ENCODE results near the gene CKAP2L.

The CKAP2L gene

GRCh38 chr2:112791693-112792230, 27.4 kb upstream of the CKAP2L start:
- no peak for DNase-seq (ENCODE audit: low spot score)

GRCh38 chr2:112791019-112791418, 26.6 kb upstream of the CKAP2L start:
- no peak for DNase-seq (ENCODE audit: low spot score)

DNA sequence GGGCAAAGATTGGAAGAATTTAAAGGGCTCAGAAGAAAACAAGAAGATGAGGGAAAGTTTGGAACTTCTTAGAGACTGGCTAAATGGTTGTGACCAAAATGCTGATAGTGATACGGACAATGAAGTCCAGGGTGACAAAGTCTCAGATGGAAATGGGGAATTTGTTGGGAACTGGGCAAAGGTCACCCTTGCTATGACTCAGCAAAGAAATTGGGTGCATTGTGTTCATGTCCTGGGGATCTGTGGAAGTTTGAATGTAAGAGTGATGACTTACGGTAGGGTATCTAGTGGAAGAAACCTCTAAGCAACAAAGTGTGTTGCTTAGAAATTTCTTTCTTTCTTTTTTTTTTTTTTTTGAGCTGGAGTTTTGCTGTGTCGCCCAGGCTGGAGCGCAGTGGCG, 25.9 kb upstream of the CKAP2L start:
- no peak for DNase-seq (ENCODE audit: low spot score)

DNA sequence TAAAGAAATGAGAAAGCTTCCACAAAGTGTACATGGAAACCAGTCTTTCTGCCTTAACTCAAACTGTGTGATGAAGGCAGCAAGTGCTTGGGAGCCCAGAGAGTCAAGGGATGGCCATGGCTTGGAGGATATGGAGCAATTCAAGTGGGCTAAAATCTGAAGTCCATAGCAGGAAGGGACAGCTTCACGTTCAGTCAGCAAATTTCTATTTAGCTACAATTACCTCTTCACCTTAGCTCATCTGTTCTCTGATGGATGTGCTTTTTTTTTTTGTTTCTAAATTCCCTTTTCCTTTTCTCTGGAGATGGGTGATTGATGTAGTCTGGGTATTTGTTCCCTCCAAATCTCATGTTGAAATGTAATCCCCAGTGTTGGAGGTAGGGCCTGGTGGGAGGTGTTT, 24.8 kb upstream of the CKAP2L start:
- no peak for DNase-seq (ENCODE audit: low spot score)

- DNase-seq (ENCODE audit: low spot score) = no peak
Observed at GRCh38 chr2:112788653-112789052, 24.2 kb upstream of the CKAP2L start.

GRCh38 chr2:112787729-112788393, 23.5 kb upstream of the CKAP2L start:
- no peak for DNase-seq (ENCODE audit: low spot score)

GRCh38 chr2:112787294-112787693, 22.9 kb upstream of the CKAP2L start:
- DNase-seq (ENCODE audit: low spot score) = no peak

DNA sequence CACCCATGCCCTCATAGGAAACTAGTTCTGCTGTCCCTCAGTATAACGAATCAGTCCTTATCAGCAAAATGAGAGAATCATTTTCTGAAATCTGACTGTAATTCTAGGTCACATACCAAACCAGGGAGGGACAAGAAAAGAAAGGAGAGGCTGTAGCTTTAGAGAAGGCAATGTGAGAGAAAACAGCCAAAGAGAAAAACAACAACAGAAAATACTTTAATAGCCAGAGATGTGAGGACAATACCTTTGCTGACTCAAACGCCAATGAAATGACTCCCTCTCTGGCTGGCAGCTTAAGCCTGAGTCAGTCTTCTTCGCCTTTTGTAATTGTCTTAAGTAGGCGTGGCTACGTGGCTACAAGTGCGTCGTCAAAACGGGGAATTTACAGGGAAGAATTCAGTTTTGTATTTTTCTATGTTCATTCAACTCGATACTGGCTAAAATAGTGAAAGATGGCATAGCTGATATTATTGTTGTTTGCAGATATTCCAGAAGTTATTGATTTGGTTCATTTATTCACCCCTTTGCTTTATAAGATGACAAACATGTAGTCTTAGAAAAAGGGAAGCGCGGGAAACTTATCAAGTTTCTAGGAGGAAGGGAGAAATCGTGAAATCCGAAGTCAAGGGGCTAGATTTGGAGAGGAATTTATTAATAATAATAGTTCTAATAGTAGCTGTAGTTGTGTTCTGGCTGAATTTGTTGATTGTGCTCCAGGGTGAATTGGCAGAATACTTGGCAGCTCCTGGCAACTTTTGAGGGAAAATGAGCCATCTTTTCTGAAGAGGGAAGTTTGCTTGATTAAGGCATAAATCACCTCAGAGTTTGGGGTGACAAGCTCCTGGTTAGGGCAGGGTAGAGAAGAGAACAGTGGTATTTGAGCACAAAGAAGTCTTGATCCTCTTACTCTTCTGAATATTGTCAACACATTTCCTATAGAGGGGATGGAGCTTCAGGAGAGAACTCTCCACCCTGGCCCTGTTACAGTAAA, 20.1 kb upstream of the CKAP2L start, which contains the start of gene IL1A:
Gene IL1A, minus strand, starts transcription at position 295 of the 991 bp plus-strand sequence. CDS start 723 bp downstream, outside the sequence.
- no peak for DNase-seq (ENCODE audit: low spot score)

- DNase-seq (ENCODE audit: low spot score) = no peak
Observed at GRCh38 chr2:112783187-112783714, 18.8 kb upstream of the CKAP2L start.

- no peak for DNase-seq (ENCODE audit: low spot score)
Observed at GRCh38 chr2:112782234-112782799, 17.9 kb upstream of the CKAP2L start.

GRCh38 chr2:112779598-112779997, 15.2 kb upstream of the CKAP2L start:
- no peak for DNase-seq (ENCODE audit: low spot score)

DNA sequence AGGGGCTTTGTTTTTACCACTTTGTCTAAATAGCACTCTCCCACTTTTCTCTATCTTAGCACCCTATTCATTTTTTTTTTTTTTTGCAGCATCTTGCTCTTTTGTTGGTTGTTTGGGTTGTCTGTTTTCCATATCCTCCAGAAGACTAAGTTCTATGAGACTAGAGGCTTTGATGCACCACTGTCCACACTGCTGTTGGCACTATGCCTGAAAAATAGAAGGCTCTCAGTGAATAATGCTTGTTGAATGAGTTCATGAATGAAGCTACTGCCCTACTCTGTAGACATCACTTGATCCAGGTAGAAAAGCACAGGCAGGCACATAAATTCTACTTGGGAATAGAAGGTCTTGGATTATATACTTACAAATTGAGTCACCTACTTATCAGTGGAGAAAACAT, 12.6 kb upstream of the CKAP2L start:
- no peak for DNase-seq (ENCODE audit: low spot score)

- no peak for DNase-seq (ENCODE audit: low spot score)
Observed at GRCh38 chr2:112776113-112776512, 11.7 kb upstream of the CKAP2L start.

DNA sequence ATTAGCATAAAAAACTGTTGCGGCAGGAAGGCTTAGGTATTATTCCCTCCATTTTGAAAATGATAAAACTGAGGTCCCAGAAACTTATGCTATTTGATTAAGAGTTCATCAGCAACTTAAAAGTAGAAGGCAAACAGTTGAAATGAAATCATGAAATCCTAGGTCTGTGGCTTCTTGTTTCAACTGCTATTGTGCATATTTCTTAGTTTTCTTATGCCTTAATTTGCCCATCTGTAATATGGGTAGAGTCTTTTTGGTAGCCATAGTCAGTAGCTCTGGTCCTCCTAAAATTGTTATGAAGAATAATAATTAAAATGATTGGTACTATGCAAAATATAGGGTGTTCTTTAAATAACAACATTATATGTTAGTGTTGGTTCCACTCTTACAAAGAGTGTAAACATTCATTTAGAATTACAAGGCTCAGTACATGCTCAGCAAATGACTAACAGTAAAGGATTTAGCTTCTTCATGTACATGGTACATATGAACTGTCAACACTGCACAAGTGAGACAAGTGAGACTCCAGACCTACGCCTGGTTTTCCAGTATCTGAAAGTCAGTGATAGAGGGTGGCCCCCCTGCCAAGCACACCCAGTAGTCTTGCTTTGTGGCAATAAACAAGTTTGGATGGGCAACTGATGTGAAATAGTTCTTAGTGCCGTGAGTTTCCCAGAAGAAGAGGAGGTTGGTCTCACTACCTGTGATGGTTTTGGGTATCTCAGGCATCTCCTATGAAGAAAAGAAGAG, 10.3 kb upstream of the CKAP2L start:
- no peak for DNase-seq (ENCODE audit: low spot score)

GRCh38 chr2:112773556-112773955, 9.1 kb upstream of the CKAP2L start:
- DNase-seq (ENCODE audit: low spot score) = no peak

DNA sequence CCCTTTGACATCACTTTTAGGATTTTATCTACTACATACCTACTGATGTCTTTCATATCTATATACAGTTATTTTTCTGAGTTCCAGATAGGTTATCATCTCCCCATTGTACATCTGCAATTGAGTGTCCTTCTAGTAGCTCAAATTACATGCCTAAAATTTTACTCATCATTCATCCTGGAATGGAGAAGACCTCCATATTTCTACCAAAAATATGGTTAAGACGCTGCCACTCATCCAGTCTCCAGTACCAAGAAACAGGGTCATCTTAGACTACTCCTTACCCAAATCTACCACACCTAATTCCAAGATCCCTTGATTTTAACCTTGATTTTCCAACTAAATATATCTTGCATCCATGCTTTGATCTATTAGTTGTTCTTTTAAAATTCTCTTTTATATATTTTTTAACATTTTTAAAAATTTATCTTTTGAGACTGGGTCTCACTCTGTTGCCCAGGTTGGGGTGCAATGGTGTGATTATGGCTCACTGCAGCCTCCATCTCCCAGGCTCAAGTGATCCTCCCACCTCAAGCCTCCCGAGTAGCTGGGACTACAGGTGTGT, 8.6 kb upstream of the CKAP2L start:
- DNase-seq (ENCODE audit: low spot score) = no peak

- no peak for DNase-seq (ENCODE audit: low spot score)
Observed at GRCh38 chr2:112772322-112772721, 7.9 kb upstream of the CKAP2L start.

DNA sequence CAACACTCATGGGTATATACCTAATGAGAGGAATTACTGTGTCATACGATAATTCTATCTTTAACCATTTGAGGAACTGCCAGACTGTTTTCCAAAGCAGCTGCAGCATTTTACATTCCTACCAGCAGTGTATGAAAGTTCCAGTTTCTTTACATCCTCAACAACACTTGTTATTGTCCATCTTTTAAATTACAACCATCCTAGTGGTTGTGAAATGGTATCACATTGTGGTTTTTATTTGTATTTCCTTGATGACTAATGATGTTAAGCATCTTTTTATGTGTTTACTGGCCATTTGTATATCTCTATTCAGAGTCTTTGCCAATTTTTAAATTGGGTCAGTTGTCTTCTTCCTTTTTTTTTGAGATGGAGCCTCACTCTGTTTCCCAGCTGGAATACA, 4.0 kb upstream of the CKAP2L start:
- no peak for DNase-seq (ENCODE audit: low spot score)

- no peak for DNase-seq (ENCODE audit: low spot score)
Observed at GRCh38 chr2:112767693-112768330, 3.4 kb upstream of the CKAP2L start.

- DNase-seq (ENCODE audit: low spot score) = no peak
Observed at GRCh38 chr2:112765251-112765650, 842 bp upstream of the CKAP2L start.

- no peak for DNase-seq (ENCODE audit: low spot score)
Observed at GRCh38 chr2:112762276-112762675, 2.1 kb downstream of the CKAP2L start.

All from cerebellar cortex (tissue), 1 donor.